ENCODE measurements around the gene NUP210.

The NUP210 gene

DNA sequence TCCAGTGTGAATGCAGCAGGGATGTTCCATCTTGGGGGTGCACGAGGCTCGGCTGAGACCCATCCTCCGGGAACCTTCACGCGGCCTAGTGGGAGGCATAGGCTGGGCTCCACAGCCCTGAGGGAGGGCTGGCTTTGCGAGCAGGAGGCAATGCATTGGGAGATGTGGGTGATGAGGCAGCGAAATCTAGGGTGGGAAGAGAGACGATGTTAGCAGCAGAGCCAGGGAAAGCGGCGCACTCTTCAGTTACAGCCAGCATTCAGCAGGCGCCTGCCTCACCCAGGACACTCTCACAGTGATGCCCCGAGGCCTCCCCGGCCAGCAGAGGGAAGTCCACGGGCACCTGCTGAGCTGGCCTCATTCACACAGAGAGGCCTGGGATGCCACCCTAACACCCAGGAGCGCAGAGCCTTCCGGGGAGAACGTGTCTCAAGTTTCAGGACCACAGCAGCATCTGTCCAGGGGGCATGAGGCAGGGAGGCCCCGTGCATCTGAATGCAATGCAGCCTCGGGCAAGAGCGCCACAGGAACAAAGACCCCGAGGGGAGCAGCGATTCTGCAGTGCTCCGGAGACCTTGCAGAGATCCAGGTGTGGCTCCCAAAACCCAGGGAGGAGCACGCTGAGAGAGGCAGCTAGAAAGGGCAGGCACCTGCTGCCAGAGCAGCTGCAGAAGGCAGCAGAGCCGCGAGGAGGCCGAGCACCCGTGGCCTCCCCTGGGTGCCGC is 102.4 kb downstream of the NUP210 start:
- DNase-seq (ENCODE audit: extremely low spot score) = no peak
- ChIA-PET CTCF (interaction anchor here (1.0 to 1.5 kb wide), 3 partner anchors 13 to 226 kb away, joined by 3 read pairs; no protein-coding TSS in a partner anchor), POLR2A (no interaction called here)
- TF ChIP-seq, protein P1, sequence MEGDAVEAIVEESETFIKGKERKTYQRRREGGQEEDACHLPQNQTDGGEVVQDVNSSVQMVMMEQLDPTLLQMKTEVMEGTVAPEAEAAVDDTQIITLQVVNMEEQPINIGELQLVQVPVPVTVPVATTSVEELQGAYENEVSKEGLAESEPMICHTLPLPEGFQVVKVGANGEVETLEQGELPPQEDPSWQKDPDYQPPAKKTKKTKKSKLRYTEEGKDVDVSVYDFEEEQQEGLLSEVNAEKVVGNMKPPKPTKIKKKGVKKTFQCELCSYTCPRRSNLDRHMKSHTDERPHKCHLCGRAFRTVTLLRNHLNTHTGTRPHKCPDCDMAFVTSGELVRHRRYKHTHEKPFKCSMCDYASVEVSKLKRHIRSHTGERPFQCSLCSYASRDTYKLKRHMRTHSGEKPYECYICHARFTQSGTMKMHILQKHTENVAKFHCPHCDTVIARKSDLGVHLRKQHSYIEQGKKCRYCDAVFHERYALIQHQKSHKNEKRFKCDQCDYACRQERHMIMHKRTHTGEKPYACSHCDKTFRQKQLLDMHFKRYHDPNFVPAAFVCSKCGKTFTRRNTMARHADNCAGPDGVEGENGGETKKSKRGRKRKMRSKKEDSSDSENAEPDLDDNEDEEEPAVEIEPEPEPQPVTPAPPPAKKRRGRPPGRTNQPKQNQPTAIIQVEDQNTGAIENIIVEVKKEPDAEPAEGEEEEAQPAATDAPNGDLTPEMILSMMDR (IDR thresholded peaks at IDR 0.05; ENCODE audit: control extremely low read depth, extremely low read depth, low read depth, missing control alignments) = no peak

DNA sequence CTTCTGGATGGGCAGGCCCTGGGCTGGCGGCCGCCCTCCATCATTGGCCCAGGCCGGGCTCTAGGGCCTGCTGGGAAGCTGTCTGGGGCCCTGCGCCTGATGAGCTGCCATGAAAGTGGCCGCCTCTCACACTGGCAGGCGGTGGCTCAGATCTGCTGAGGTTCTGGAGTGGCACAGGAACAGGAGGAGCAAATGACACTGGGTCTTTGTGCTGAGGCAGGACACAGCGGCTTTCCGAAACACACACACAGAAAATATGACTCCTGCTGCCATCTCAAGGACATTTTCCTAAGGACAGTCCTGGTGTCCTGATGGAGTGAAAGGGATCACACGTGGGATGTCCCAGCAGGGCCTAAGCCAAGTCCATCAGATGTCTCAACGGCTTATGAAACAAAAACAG is 103.5 kb downstream of the NUP210 start:
- no peak for DNase-seq (ENCODE audit: extremely low spot score)
- POLR2A ChIA-PET = no interaction called here
- CTCF ChIA-PET = interaction anchor here (1.8 to 2.1 kb wide), 3 partner anchors 8 to 16 kb away, joined by 6 to 7 read pairs (median 6); no protein-coding TSS in a partner anchor
- TF ChIP-seq, protein P1 (IDR thresholded peaks at IDR 0.05; ENCODE audit: control extremely low read depth, extremely low read depth, low read depth, missing control alignments) = no peak

DNA sequence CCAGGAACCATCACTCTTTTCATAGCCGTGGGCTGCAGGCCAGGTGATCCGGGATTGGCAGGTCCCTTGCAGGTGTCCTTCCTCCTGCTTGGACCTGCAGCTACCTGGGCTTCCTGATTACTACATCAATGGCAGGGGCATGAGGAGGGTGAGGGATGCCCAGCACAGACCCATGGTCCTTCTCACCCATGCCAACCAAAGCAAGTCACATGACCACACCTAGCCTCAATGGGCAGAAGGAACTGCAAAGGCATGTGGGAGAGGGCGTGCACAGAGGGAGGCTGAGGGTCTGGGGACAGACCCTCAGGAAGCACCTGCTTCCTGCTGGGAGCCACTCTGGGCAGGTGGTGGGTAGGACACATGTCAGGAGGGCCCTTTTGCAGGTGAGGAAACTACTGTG is 105.2 kb downstream of the NUP210 start:
- CTCF ChIA-PET = interaction anchor here (2.0 kb wide), 1 partner anchor 10 kb away, joined by 6 read pairs; no protein-coding TSS in a partner anchor
- no peak for DNase-seq (ENCODE audit: extremely low spot score)
- TF ChIP-seq, protein P1 (IDR thresholded peaks at IDR 0.05; ENCODE audit: control extremely low read depth, extremely low read depth, low read depth, missing control alignments) = no peak
- POLR2A ChIA-PET = no interaction called here

DNA sequence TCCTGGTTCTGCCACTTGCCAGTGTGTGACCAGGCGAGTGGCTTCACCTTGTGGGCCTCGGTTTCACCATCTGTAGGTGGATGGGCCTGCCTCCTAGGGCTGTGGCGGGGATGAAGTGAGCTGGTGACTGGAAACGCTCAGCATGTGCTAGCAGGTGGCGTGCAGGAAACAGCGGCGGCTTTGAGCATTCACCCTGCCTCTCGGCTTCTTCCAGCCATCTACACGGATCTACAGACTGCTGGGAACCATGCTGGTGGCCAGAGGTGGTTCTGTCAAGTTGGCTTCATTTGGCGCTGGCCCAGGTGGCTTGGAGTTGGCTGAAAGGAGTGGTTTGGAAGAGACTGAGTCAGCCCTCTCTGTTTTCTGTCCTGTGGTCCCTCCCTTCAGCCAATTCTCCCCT is 106.3 kb downstream of the NUP210 start:
- CTCF ChIA-PET = no interaction called here
- DNase-seq (ENCODE audit: extremely low spot score) = no peak
- POLR2A ChIA-PET = no interaction called here
- TF ChIP-seq, protein P1 (IDR thresholded peaks at IDR 0.05; ENCODE audit: control extremely low read depth, extremely low read depth, low read depth, missing control alignments) = no peak

DNA sequence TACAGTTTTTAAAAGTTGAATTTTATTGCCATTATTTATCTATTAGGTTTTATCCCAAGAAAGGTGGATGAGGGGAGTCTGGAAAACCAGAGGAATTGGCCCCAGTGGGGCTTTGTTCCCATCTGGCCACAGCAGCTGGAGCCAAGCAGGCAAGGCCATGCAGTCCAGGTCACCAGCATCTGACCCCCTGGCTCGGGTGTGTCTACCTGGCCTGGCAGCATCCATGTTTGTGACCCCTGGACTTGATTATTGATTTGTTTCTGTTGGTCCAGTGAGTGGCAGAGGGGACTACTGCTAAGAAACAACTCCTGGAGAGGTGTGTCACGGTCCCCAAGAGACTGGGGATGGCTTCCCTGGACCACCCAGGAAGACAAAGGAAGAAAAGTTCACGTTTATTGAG is 111.1 kb downstream of the NUP210 start:
- no peak for DNase-seq (ENCODE audit: extremely low spot score)
- TF ChIP-seq, protein P1 (IDR thresholded peaks at IDR 0.05; ENCODE audit: control extremely low read depth, extremely low read depth, low read depth, missing control alignments) = no peak
- CTCF ChIA-PET = no interaction called here
- POLR2A ChIA-PET = no interaction called here

DNA sequence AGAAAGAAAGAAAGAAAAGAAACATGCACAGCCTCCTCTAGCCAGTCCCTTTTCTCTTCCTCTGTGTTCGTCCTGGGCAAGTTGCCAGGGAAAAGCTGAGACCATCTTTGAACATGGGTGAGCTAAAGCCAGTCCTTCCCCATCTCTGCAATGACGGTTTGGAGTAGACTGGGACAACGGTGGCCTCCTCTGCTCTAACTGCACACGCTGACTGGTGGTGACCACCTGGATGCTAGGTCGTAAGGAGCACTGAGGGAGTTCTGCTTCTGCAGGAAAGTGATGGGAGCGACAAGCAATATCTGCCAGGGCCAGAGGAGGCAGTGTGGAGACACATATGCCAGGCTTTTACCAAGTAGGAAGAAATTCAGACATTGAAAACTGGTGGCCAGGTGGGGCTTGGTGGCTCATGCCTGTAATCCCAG is 111.7 kb downstream of the NUP210 start:
- ChIA-PET POLR2A (no interaction called here), CTCF (interaction anchor here (1.1 to 1.4 kb wide), 2 partner anchors 14 to 215 kb away, joined by 3 read pairs; no protein-coding TSS in a partner anchor)
- TF ChIP-seq, protein P1 (IDR thresholded peaks at IDR 0.05; ENCODE audit: control extremely low read depth, extremely low read depth, low read depth, missing control alignments) = peak; percentile 51
- DNase-seq (ENCODE audit: extremely low spot score) = peak; percentile 56

All from GM10248 (cell line).